BJ (cell line): ENCODE measurements around the gene FAM20B. TPM values are rescaled to one million over a fixed set of nuclear protein-coding genes. Genes with fewer than 3 reads are reported as not detected.

Source experiments
- CTCF ChIA-PET: fragments of 350-600 bp; formaldehyde crosslinking; extraction: SDS; loops from one replicate; lab custom pipeline; 2021; ENCODE audit warnings: antibody characterized with exemption, inconsistent platforms; lab: Yijun Ruan, JAX
- POLR2A ChIA-PET: fragments of 300-600 bp; sonication (Branson Sonifier 250); formaldehyde crosslinking; extraction: SDS; loops from one replicate; lab custom pipeline; 2021; ENCODE audit warnings: antibody characterized with exemption; lab: Charles Lee
- DNase-seq: peaks from one replicate; pipeline ENCODE4 v3.0.0-alpha.2; 2011; ENCODE audit warnings: low read depth
- H3K27me3 ChIP-seq: 2 replicates; pipeline ENCODE4 v1.6.0; 2011; ENCODE audit warnings: low read length; ENCODE audit not compliant: control insufficient read depth, insufficient read depth
- H3K36me3 ChIP-seq: 2 replicates; pipeline ENCODE4 v1.5.1; 2011; ENCODE audit warnings: low read length; ENCODE audit not compliant: control insufficient read depth, insufficient read depth
- H3K4me3 ChIP-seq: 2 replicates; pipeline ENCODE4 v1.5.1; 2011; ENCODE audit warnings: low read depth, mild to moderate bottlenecking, control low read depth, low read length
- polyA plus RNA-seq: library from polyadenylated mRNA; depleted of rRNA; stranded (reverse); fragments of >200 nt; gene quantifications from 2 replicates; pipeline ENCODE4 v1.2.3, GENCODE V29; 2011
- TF ChIP-seq, protein P1 (sequence below): IDR thresholded peaks from 2 replicates; pipeline ENCODE4 v1.5.1; 2011; ENCODE audit warnings: low read depth, mild to moderate bottlenecking, control low read depth, inconsistent platforms, low read length, moderate library complexity; ENCODE audit not compliant: insufficient read depth

FAM20B gene
- polyA plus RNA-seq, 1 experiment, result 36.2 TPM

DNA sequence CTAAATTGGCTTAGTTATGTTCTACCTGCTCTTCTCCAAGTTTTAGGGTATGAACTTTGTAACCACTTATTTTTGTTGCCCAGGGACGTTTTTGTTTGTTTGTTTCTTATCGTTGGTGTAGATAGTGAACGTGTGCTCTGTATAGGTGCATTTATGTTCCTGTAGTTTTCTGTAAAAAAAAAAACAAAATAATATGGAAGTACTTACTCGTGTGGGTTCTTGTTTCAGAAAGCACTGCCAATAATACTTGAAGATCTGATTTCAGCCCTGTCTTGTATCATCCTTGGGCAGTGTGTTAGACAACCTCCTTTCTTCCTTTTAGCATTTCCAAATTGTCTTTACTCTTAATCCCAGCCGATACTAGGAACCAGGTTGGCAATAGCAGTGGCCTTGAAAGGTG lies 4.4 kb downstream of the FAM20B start:
- no peak for DNase-seq
- ChIA-PET CTCF (interaction anchor here (0.6 kb wide), 1 partner anchor 31 kb away, joined by 4 read pairs; no protein-coding TSS in a partner anchor), POLR2A (no interaction called here)
- H3K4me3 ChIP-seq, result no peak overlapping the region
- H3K27me3 ChIP-seq, result no peaks in the 10 kb centered on the region
- H3K36me3 ChIP-seq, result no peaks in the 10 kb centered on the region
- TF ChIP-seq, protein P1, sequence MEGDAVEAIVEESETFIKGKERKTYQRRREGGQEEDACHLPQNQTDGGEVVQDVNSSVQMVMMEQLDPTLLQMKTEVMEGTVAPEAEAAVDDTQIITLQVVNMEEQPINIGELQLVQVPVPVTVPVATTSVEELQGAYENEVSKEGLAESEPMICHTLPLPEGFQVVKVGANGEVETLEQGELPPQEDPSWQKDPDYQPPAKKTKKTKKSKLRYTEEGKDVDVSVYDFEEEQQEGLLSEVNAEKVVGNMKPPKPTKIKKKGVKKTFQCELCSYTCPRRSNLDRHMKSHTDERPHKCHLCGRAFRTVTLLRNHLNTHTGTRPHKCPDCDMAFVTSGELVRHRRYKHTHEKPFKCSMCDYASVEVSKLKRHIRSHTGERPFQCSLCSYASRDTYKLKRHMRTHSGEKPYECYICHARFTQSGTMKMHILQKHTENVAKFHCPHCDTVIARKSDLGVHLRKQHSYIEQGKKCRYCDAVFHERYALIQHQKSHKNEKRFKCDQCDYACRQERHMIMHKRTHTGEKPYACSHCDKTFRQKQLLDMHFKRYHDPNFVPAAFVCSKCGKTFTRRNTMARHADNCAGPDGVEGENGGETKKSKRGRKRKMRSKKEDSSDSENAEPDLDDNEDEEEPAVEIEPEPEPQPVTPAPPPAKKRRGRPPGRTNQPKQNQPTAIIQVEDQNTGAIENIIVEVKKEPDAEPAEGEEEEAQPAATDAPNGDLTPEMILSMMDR, result no peak

DNA sequence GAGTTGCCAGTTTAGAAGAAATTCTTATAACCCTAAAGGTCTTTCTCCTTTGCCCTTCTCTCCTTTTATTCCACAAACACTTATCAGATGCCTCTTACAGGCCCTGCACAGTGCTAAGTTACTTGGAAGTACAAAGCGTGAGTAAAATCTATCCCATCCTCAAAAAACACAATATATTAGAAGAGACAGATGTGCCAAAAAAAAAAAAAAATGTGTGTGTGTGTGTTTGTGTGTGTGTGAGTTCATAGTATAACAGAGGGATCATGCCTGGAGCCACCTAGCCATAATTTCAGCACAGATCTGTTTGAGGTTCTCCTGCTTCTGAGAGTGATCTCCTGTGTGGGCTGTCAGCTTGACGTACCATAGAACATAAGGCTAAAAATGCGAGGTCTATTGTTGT lies 5.0 kb downstream of the FAM20B start:
- POLR2A ChIA-PET, result no interaction called here
- Histone ChIP-seq H3K36me3 (no peaks in the 10 kb centered on the region), H3K27me3 (no peaks in the 10 kb centered on the region), H3K4me3 (no peak overlapping the region)
- no peak for DNase-seq
- CTCF ChIA-PET, result no interaction called here
- TF ChIP-seq, protein P1, result no peak

DNA sequence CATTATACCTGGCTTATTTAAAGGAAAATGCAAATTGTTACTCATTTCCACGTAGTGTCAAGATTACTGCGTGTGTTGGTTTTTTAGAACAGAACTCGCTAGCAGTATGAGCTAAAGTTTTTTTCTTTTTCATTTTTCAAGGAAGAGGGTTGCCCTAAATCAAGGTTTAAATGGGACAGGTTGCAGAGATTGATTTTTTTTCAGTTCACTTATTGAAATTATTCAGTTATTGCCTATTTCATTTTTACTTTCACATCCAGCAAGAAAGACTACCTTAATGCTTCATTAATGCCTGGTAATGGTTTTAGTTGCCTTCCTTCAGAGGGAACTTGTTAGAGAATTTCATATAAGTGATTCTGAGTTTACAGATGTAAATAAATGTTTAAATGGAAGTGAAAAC lies 5.6 kb downstream of the FAM20B start:
- CTCF ChIA-PET, result no interaction called here
- no peaks in the 10 kb centered on the region for H3K27me3 ChIP-seq
- H3K36me3 ChIP-seq, result no peaks in the 10 kb centered on the region
- no peak for DNase-seq
- TF ChIP-seq, protein P1, result no peak
- POLR2A ChIA-PET, result no interaction called here
- H3K4me3 ChIP-seq, result no peak overlapping the region

DNA sequence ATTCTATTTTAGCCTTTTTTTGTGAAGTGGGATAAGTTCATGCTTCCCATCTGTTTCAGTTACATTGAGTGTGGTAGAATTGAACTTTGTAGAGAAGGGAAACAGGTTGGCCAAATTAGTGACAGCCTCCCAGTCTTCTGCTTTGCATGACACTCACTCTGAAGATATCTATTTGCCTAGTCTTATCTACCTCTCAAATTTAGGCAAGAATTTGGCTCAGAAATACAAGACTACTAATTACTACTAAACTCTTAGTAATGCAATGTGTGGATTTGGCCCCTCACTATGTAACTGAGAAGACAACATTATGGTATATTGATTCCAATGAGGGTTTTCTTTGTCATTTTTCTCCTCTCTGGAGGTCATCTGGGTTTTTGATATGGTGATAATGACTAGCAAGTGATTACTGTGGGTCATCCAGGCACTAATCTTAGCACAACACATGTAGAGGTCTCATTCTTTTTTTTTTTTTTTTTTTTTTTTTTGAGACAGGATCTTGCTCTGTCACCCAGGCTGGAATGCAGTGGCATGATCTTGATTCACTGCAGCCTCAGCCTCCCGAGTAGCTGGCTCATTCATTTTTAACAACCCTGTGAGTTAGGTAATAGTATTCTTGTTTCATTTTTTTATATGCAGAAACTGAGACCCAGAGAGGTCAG lies 6.3 kb downstream of the FAM20B start:
- Histone ChIP-seq H3K4me3 (no peak overlapping the region), H3K27me3 (no peaks in the 10 kb centered on the region), H3K36me3 (no peaks in the 10 kb centered on the region)
- ChIA-PET CTCF (no interaction called here), POLR2A (interaction anchor here (0.6 kb wide), 1 partner anchor 16 kb away, joined by 15 read pairs; no protein-coding TSS in a partner anchor)
- DNase-seq, result no peak
- TF ChIP-seq, protein P1, result no peak

DNA sequence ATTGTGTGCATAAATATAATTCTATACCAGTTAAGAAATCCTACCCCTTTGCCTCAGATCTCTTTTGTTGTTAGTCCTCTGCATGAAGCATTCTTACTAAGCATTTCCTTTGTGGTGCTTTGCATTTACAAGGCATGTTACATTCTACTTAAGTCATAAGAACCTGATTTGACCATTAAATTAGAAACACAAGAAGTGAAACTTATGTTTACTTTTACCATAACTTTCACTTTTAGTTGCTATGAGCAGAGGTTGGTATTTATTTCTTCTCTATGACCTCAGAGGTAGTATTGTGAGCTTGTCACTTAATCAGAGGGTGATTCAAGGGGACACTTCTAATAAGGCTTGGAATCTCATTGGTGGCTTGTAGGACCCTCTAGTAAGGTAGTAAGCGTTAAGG lies 9.0 kb downstream of the FAM20B start:
- no peak overlapping the region for H3K4me3 ChIP-seq
- ChIA-PET POLR2A (no interaction called here), CTCF (interaction anchor here (0.7 kb wide), 1 partner anchor 491 kb away, joined by 3 read pairs; no protein-coding TSS in a partner anchor)
- no peaks in the 10 kb centered on the region for H3K27me3 ChIP-seq
- TF ChIP-seq, protein P1, result no peak
- DNase-seq, result peak; percentile 65
- H3K36me3 ChIP-seq, result no peaks in the 10 kb centered on the region
